HG02884 (cell line): ENCODE data around the gene TTBK1.

Experiments used
- ATAC-seq: cut with Tn5 transposase; IDR thresholded peaks from one replicate; pipeline ENCODE4 v1.9.1; 2021; ENCODE audit warnings: mild to moderate bottlenecking, moderate library complexity; ENCODE audit not compliant: unreplicated experiment

TTBK1 gene

GRCh38 chr6:43254138-43254817, 11.0 kb downstream of the TTBK1 start:
- ATAC-seq, result no peak

GRCh38 chr6:43254846-43255245, 11.6 kb downstream of the TTBK1 start:
- ATAC-seq, result no peak

GRCh38 chr6:43255408-43256054, 12.2 kb downstream of the TTBK1 start:
- ATAC-seq, result no peak

GRCh38 chr6:43256670-43257366, 13.5 kb downstream of the TTBK1 start:
- ATAC-seq, result no peak

GRCh38 chr6:43257367-43258145, 14.3 kb downstream of the TTBK1 start:
- ATAC-seq, result no peak

GRCh38 chr6:43258180-43258579, 14.9 kb downstream of the TTBK1 start:
- ATAC-seq, result no peak

GRCh38 chr6:43258807-43259686, 15.8 kb downstream of the TTBK1 start:
- ATAC-seq, result no peak

GRCh38 chr6:43260791-43261190, 17.5 kb downstream of the TTBK1 start:
- ATAC-seq, result no peak

- ATAC-seq, result no peak
Measured at GRCh38 chr6:43261198-43261597, 17.9 kb downstream of the TTBK1 start.

- ATAC-seq, result no peak
Measured at GRCh38 chr6:43262000-43262779, 18.9 kb downstream of the TTBK1 start.

- no peak for ATAC-seq
Measured at GRCh38 chr6:43262780-43263313, 19.6 kb downstream of the TTBK1 start.

GRCh38 chr6:43263314-43264178, 20.3 kb downstream of the TTBK1 start:
- ATAC-seq, result no peak

- no peak for ATAC-seq
Measured at GRCh38 chr6:43264599-43265145, 21.4 kb downstream of the TTBK1 start.

- ATAC-seq, result no peak
Measured at GRCh38 chr6:43265564-43265963, 22.3 kb downstream of the TTBK1 start.

GRCh38 chr6:43267619-43268354, 24.5 kb downstream of the TTBK1 start:
- no peak for ATAC-seq

GRCh38 chr6:43268355-43268700, 25.0 kb downstream of the TTBK1 start:
- no peak for ATAC-seq

- ATAC-seq, result no peak
Measured at GRCh38 chr6:43268782-43269272, 25.5 kb downstream of the TTBK1 start.
